Thoracic aorta (tissue), 2 donors: ENCODE measurements around the gene TKFC. TPM values are rescaled to one million over a fixed set of nuclear protein-coding genes. Genes with fewer than 3 reads are reported as not detected.

Experiments used
- ATAC-seq: fragments of 150-250 bp; one replicate; pipeline ENCODE4 v1.8.0; 2017; ENCODE audit warnings: low read depth; ENCODE audit not compliant: insufficient number of reproducible peaks, low FRiP score
- DNase-seq: peaks from one replicate; pipeline ENCODE4 v3.0.0-alpha.2; 2020; ENCODE audit warnings: low spot score
- H3K27ac ChIP-seq, 2 donors: fragments of 200-600 bp; sonication (generic); 1 replicate in 1 of 2; 2 replicates in 1 of 2; pipeline ENCODE4 v1.5.1; 2016; ENCODE audit warnings: mild to moderate bottlenecking in 2 of 2, moderate library complexity in 2 of 2
- H3K27me3 ChIP-seq: fragments of 200-600 bp; sonication (generic); replicated peaks from 2 replicates; pipeline ENCODE4 v1.6.0; 2016; ENCODE audit warnings: mild to moderate bottlenecking; ENCODE audit not compliant: insufficient read depth
- H3K36me3 ChIP-seq: fragments of 200-600 bp; sonication (generic); one replicate; pipeline ENCODE4 v1.5.1; 2016
- H3K4me1 ChIP-seq, 2 donors: fragments of 200-600 bp; sonication (generic); 1 replicate in 1 of 2; 2 replicates in 1 of 2; pipeline versions ENCODE4 v1.5.1 to v1.6.0; 2016; ENCODE audit warnings: low read depth in 2 of 2, mild to moderate bottlenecking in 1 of 2; ENCODE audit not compliant: control insufficient read depth in 1 of 2
- H3K4me3 ChIP-seq: fragments of 200-600 bp; sonication (generic); 2 replicates; pipeline ENCODE4 v1.5.1; 2016; ENCODE audit warnings: mild to moderate bottlenecking
- H3K9me3 ChIP-seq: fragments of 200-600 bp; sonication (generic); 2 replicates; pipeline ENCODE4 v1.5.1; 2016
- CTCF ChIP-seq: fragments of 200-600 bp; sonication (generic); IDR thresholded peaks from one replicate; pipeline ENCODE4 v1.5.1; 2019; ENCODE audit warnings: antibody characterized with exemption
- total RNA-seq, 2 donors: library from RNA; depleted of rRNA; stranded (reverse); fragments of >200 nt; gene quantifications; one replicate each; pipeline versions ENCODE4 v1.1.0 to v1.2.3, GENCODE V29; 2016

Gene TKFC
- total RNA-seq, 2 donors from 2014 or later: 22.5 to 29.2 TPM

DNA sequence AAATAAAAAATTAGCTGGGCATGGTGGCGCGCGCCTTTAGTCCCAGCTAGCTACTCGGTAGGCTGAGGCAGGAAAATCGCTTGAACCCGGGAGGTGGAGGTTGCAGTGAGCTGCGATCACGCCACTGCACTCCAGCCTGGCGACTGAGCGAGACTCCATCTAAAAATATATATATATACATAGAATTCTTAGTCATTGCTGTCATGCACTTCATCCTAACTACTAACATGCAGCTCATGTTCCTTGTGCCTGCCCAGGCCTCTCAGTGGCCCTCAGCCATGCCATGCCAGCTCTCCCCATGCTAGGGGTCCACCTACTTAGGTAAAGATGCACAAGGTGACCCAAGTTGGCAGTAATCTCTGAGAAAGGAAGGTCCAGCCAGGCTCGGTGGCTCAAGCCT is 25.5 kb downstream of the TKFC start:
- TF ChIP-seq CTCF: no peak
- H3K36me3 ChIP-seq: no peaks in the 10 kb centered on the region
- no peak overlapping the region for H3K4me3 ChIP-seq
- H3K27ac ChIP-seq: no peak overlapping the region
- DNase-seq: no peak
- no peaks in the 10 kb centered on the region for H3K27me3 ChIP-seq
- peaks cover 13 to 28% of the 10 kb centered on the region in 2 donors for H3K4me1 ChIP-seq
- H3K9me3 ChIP-seq: no peaks in the 10 kb centered on the region
- no peak for ATAC-seq

- DNase-seq (no peak), ATAC-seq (no peak)
- Histone ChIP-seq H3K9me3 (no peaks in the 10 kb centered on the region), H3K27ac (no peak overlapping the region), H3K36me3 (peaks cover 3% of the 10 kb centered on the region), H3K27me3 (no peaks in the 10 kb centered on the region), H3K4me3 (no peak overlapping the region), H3K4me1 (peaks cover 13 to 31% of the 10 kb centered on the region in 2 donors)
- no peak for TF ChIP-seq CTCF
Observed at GRCh38 chr11:61359516-61359915, 26.5 kb downstream of the TKFC start.

- H3K4me1 ChIP-seq: peaks cover 13 to 31% of the 10 kb centered on the region in 2 donors
- H3K4me3 ChIP-seq: peak overlapping the region; percentile 98
- DNase-seq: no peak
- H3K27ac ChIP-seq: peak overlapping the region; percentile 100
- ATAC-seq: no peak
- peaks cover 10% of the 10 kb centered on the region for H3K36me3 ChIP-seq
- no peaks in the 10 kb centered on the region for H3K9me3 ChIP-seq
- no peaks in the 10 kb centered on the region for H3K27me3 ChIP-seq
- no peak for TF ChIP-seq CTCF
Observed at GRCh38 chr11:61361237-61361740, 28.3 kb downstream of the TKFC start.

DNA sequence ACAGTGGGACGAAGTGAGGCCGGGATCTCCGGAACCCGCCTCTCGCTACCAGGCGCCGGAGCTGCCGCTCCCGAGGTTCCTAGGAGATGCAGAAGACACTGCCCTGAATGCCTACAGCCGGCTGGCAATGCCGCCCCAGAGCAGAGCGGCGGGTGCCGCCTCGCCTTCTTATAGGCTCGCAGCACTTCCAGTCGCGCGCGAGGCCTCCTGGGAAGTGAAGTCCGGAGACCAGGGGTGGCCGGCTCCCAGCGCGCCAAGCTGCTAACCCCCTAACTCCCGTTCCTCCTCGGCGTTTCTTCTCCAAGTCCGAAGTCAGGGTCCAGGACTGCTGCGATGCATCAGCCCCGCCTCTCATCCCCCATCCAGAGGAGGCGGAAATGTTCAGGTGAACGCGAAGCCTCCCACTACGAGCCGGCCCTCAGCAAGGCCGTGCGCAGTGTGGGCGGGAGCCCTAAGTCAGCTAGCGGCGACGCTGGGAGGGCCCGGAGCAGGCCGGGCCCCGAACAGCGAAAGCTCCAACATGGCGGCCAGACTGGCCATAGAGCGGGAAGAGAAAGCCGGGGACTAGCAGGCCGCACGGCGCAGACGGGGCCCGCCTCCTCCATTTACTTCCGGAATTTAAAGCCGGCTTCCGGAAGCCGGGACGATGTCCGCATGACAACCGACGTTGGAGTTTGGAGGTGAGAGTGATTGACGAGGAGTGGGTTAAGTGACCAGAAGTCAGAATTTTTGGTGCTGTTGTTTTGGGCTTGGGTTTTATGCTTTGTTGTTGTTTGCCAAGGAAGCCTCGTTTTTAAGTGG is 28.9 kb downstream of the TKFC start, which contains the start of the genes CYB561A3 and TMEM138:
Gene CYB561A3 (minus strand): TSS at position 142 of the 801 bp plus-strand sequence. CDS start 5,169 bp downstream, outside the sequence.
Gene TMEM138 (plus strand): TSS at position 634 of the 801 bp plus-strand sequence. CDS start 2,017 bp downstream, outside the sequence.
- ATAC-seq (peak; percentile 88), DNase-seq (peak; percentile 70)
- Histone ChIP-seq H3K27ac (peak within 1 kb of the TSS; percentile 100), H3K27me3 (no peaks in the 10 kb centered on the region), H3K36me3 (peaks cover 16% of the 10 kb centered on the region), H3K4me3 (peak within 1 kb of the TSS; percentile 98), H3K9me3 (no peaks in the 10 kb centered on the region), H3K4me1 (peaks cover 13 to 31% of the 10 kb centered on the region in 2 donors)
- no peak for TF ChIP-seq CTCF

DNA sequence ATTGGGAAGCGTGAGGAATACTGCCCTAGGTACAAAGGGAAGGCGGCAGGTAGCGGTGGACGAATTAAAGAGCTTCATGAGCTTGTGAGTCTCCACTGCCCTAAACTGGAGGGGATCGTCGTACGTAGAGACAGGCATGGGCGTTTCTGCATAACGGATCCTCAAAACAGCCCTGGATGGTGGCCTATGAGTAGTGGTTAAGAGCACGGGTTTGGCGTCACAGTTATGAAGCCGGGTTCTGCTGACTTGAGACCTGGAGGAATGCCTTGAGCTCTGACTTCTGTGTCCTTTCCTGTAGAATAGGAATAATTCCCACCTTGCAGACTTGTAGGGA is 29.5 kb downstream of the TKFC start:
- no peaks in the 10 kb centered on the region for H3K27me3 ChIP-seq
- peak overlapping the region; percentile 100 for H3K27ac ChIP-seq
- peaks cover 22% of the 10 kb centered on the region for H3K36me3 ChIP-seq
- no peaks in the 10 kb centered on the region for H3K9me3 ChIP-seq
- peaks cover 13 to 31% of the 10 kb centered on the region in 2 donors for H3K4me1 ChIP-seq
- DNase-seq (no peak), ATAC-seq (no peak)
- peak overlapping the region; percentile 98 for H3K4me3 ChIP-seq
- TF ChIP-seq CTCF: no peak
